Measurements from ENCODE around the gene NPVF. TPM values are rescaled to one million over a fixed set of nuclear protein-coding genes. Genes with fewer than 3 reads are reported as not detected.

The NPVF gene
- polyA plus RNA-seq, 2 of the 4 experiments (the other 2 are of a cell fraction) = not detected

- Histone ChIP-seq H3K4me2 (no peak overlapping the region), H3K4me1 (no peaks in the 10 kb centered on the region), H3K4me3 (no peak overlapping the region), H3K27ac (no peak overlapping the region), H3K9me3 (peaks cover 13% of the 10 kb centered on the region)
- FAIRE-seq (no peak), ATAC-seq (no peak), DNase-seq (ENCODE audit: low read depth in 1 of 2, low spot score in 1 of 2) (no peak)
- POLR2A ChIA-PET = no interaction called here
- TF ChIP-seq FOSL2 (IDR thresholded peaks at IDR 0.05) (no peak), FOSL2 (CRISPR knock-in tag; IDR thresholded peaks at IDR 0.05) (no peak), CBX2 (IDR thresholded peaks at IDR 0.05; ENCODE audit: borderline replicate concordance, low read depth) (no peak), E2F6 (IDR thresholded peaks at IDR 0.05; ENCODE audit: borderline replicate concordance, low read depth) (no peak), TP53 (CRISPR knock-in tag; IDR thresholded peaks at IDR 0.05) (no peak)
- CTCF ChIA-PET = interaction anchor here (1.4 kb wide), 2 partner anchors 10 kb away, joined by 3 read pairs; no protein-coding TSS in a partner anchor
- 4% methylated on average over 3 of the region's 3 CpGs for WGBS (ENCODE audit: missing lambda C conversion rate)
Measured at GRCh38 chr7:25206765-25207164, 21.5 kb downstream of the NPVF start.

GRCh38 chr7:25196132-25196896, 32.0 kb downstream of the NPVF start:
- TF ChIP-seq CBX8 (IDR thresholded peaks at IDR 0.05) = peak; percentile 71; the same call in 1 of the 2 replicates
- TF ChIP-seq ZC3H11A (IDR thresholded peaks at IDR 0.05) = no peak
- Histone ChIP-seq H3K4me2 (no peak overlapping the region), H3K27ac (no peak overlapping the region), H3K9me3 (no peaks in the 10 kb centered on the region), H3K4me3 (no peak overlapping the region), H3K4me1 (no peaks in the 10 kb centered on the region)
- ATAC-seq (no peak), DNase-seq (ENCODE audit: low read depth in 1 of 2, low spot score in 1 of 2) (no peak), FAIRE-seq (no peak)
- POLR2A ChIA-PET = no interaction called here
- CTCF ChIA-PET = interaction anchor here (1.4 kb wide), 1 partner anchor 10 kb away, joined by 3 read pairs; no protein-coding TSS in a partner anchor
- 19% methylated on average over 5 of the region's 5 CpGs for WGBS (ENCODE audit: missing lambda C conversion rate)

- no peak overlapping the region for H3K4me2 ChIP-seq
- ATAC-seq (no peak), DNase-seq (ENCODE audit: low read depth in 1 of 2, low spot score in 1 of 2) (no peak), FAIRE-seq (no peak)
- CTCF ChIA-PET = interaction anchor here (0.8 to 1.9 kb wide), 2 partner anchors 12 to 23 kb away, joined by 4 to 6 read pairs; no protein-coding TSS in a partner anchor
- no peaks in the 10 kb centered on the region for H3K4me1 ChIP-seq
- H3K4me3 ChIP-seq = no peak overlapping the region
- H3K9me3 ChIP-seq = no peaks in the 10 kb centered on the region
- no peak overlapping the region for H3K27ac ChIP-seq
- POLR2A ChIA-PET = no interaction called here
- WGBS (ENCODE audit: missing lambda C conversion rate) = 30% methylated on average over 2 of the region's 2 CpGs
- TF ChIP-seq JUN (IDR thresholded peaks at IDR 0.05) (no peak), ESRRA (IDR thresholded peaks at IDR 0.05; ENCODE audit: borderline replicate concordance, low read length) (no peak), ZC3H11A (IDR thresholded peaks at IDR 0.05) (no peak), JUNB (IDR thresholded peaks at IDR 0.05) (no peak), HMGXB4 (CRISPR knock-in tag; IDR thresholded peaks at IDR 0.05; ENCODE audit: borderline replicate concordance) (no peak)
Measured at GRCh38 chr7:25194036-25194435, 34.2 kb downstream of the NPVF start.

- ChIA-PET CTCF (interaction anchor here (1.6 to 2.0 kb wide), 2 partner anchors 12 to 24 kb away, joined by 3 to 10 read pairs; a partner anchor contains a TSS), POLR2A (no interaction called here)
- no peak for TF ChIP-seq ZNF302 (CRISPR knock-in tag; IDR thresholded peaks at IDR 0.05)
- TF ChIP-seq MAX (IDR thresholded peaks at IDR 0.05) = no peak
- no peak for TF ChIP-seq RCOR1 (IDR thresholded peaks at IDR 0.05; ENCODE audit: low read depth, low read length)
- no peak for TF ChIP-seq MAFK (IDR thresholded peaks at IDR 0.05; ENCODE audit: partially characterized antibody)
- TF ChIP-seq SMC3 (IDR thresholded peaks at IDR 0.05) = no peak
- no peak for TF ChIP-seq CBX2 (IDR thresholded peaks at IDR 0.05; ENCODE audit: borderline replicate concordance, low read depth)
- no peak for TF ChIP-seq MAZ (IDR thresholded peaks at IDR 0.05; ENCODE audit: borderline replicate concordance, low read depth, low read length)
- TF ChIP-seq EHF (CRISPR knock-in tag; IDR thresholded peaks at IDR 0.05) = no peak
- TF ChIP-seq HMGXB4 (CRISPR knock-in tag; IDR thresholded peaks at IDR 0.05; ENCODE audit: borderline replicate concordance) = no peak
- no peak for TF ChIP-seq POLR2AphosphoS2 (conservative IDR thresholded peaks at IDR 0.05; ENCODE audit: low read length)
- TF ChIP-seq TP53 (CRISPR knock-in tag; IDR thresholded peaks at IDR 0.05) = no peak
- no peak for TF ChIP-seq RARB (CRISPR knock-in tag; IDR thresholded peaks at IDR 0.05)
- TF ChIP-seq NR3C1 (IDR thresholded peaks at IDR 0.05) = no peak
- no peak for ATAC-seq
- H3K4me3 ChIP-seq = no peak overlapping the region
- WGBS (ENCODE audit: missing lambda C conversion rate) = 61% methylated on average over 3 of the region's 3 CpGs
- no peaks in the 10 kb centered on the region for H3K9me3 ChIP-seq
- DNase-seq (ENCODE audit: low read depth in 1 of 2, low spot score in 1 of 2) = no peak
- no peaks in the 10 kb centered on the region for H3K4me1 ChIP-seq
- H3K27ac ChIP-seq = no peak overlapping the region
- no peak overlapping the region for H3K4me2 ChIP-seq
- no peak for FAIRE-seq
Measured at GRCh38 chr7:25192043-25192442, 36.2 kb downstream of the NPVF start.
